Umbilical cord (tissue), 2 donors: ENCODE measurements around the gene LRFN4. TPM values are rescaled to one million over a fixed set of nuclear protein-coding genes. Genes with fewer than 3 reads are reported as not detected.

Experiments used
- DNase-seq: peaks from one replicate; pipeline ENCODE4 v3.0.0-alpha.2; 2015; ENCODE audit warnings: low spot score
- total RNA-seq: library from RNA; depleted of rRNA; stranded (reverse); fragments of >200 nt; gene quantifications from one replicate; pipeline ENCODE4 v1.2.3, GENCODE V29; 2014; ENCODE audit warnings: low replicate concordance; ENCODE audit not compliant: insufficient read depth

Gene LRFN4
- total RNA-seq, 1 donor from 2014 or later, result 4.6 TPM

DNA sequence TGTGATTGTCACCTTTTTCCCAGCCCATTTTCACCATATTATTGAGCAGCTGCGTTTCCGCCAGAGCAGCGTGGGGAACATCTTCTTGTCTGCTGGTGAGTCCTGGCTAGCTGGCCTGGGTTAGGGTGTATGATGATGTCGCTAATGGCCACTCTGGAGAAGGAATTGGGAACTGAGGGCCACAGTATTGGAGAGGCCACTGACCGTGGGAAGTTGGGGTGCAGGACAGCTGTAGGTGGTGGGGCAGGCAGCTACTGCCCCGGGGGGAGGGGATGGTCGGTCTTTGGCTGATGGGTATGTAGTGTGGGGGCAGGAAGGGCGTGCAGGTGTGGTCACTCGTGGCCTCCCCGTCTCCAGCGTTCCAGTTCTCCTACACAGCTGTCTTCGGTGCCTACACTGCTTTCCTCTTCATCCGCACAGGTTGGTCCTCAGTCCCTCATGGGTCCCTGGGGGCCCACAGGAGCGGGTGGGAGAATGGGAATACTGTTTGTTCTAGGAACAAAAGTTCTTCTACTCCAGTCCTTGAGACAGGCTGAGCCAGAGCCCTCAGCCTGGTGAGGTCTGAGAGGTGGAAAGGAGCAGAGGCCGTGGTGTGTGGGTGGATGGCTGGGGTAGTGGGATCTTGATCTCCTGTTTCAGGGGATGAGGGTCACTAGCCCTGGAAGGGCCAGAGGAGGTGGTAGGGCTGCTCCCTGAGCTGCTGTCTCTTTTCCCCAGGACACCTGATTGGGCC is 11.6 kb upstream of the LRFN4 start:
- no peak for DNase-seq

DNA sequence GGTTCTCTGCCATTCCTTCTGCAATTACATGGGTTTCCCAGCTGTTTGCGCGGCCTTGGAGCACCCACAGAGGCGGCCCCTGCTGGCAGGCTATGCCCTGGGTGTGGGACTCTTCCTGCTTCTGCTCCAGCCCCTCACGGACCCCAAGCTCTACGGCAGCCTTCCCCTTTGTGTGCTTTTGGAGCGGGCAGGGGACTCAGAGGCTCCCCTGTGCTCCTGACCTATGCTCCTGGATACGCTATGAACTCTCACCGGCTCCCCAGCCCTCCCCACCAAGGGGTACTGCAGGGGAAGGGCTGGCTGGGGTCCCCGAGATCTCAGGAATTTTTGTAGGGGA is 11.0 kb upstream of the LRFN4 start:
- DNase-seq, result no peak

DNA sequence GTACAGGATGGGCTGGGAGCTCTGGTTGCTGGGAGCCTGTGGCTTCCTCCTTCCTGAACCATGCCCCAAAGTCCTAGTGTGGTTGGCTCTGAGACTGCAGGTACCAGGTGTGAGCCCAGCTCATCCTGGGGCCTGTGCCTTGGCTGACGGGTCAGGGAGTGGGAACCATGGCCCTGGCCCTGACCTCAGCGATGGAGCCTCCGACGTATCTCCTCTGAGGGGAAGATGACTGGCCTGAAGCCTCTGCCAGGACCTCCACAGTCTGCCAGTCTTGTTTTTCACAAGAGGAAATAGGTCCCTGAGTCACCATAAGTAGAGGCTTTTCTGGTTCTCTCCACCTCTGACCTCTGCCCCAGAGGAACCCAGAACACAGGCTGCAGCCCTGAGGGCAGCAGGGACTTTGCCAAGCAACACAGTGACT is 10.2 kb upstream of the LRFN4 start:
- DNase-seq, result no peak

DNA sequence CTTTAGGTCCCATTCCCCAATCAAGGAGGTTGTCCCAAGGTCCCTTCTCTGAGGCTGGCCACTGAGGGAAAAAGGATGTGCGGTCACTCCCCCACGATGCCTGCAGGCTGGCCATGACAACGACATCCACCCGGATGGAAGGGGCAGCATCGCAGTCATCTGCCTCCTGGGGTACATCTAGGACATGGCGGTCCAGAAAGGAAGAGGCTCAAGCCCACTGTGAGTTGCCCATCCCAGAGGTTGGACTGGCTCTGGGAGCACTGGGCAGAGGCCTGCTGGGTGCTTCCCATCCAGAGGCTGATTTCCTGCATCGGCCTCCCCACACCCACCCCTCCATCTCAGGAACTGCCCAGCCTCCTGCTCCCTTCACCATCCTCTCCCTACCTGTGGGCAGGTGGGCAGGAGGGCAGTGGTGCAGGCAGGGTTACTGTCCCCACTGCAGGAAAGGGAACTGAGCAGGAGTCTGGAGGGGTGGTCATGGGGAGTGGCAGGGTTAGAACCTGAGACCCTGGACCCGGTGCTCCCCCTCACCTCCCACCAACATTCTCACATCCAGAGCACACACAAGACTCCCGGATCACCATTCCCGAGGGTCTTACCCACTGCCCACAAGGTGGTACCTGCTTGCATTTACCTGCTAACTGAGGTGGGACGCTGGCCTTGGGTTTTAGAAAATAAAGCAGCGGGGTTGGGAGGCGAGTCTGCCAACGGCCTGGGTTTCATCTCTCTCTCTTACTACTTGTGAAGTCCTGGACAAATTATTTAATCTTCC is 9.2 kb upstream of the LRFN4 start:
- DNase-seq, result no peak

DNA sequence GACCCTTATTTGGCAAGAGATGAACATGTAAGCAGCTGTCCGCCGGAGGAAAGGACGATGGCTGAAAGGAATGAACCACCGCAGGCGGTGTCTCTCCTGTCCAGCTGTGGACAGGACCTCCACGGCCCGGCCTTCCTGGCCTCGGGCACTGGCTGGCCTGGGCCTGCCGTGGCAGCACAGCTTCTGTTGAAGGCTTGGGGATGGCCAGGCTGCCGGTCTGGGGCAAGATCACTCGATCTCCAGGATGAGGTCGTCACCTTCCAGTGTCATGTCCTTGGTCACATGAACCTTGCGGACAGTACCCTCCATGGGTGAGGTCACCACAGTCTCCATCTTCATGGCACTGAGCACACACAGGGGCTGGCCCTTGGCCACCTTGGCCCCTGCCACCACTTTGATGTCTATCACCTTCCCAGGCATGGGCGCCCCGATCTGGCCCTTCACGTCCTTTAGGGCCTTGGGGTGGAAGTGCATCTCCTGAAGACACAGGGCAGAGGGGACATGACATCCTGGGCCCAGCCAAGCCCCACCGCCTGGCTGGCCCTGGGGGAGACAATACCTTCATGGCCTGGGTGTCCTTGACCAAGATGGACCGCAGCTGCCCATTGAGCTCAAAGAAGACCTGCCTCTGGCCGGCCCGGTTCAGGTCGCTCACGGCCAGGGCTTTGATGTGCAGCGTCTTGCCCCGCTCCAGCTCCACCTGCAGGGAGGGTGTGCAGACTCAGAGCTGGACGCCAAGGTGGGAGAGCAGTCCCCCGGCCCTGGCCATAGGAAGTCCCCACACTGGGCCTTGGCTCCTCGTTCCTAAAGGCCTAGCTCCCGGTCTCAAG is 8.0 kb upstream of the LRFN4 start:
- DNase-seq, result no peak

DNA sequence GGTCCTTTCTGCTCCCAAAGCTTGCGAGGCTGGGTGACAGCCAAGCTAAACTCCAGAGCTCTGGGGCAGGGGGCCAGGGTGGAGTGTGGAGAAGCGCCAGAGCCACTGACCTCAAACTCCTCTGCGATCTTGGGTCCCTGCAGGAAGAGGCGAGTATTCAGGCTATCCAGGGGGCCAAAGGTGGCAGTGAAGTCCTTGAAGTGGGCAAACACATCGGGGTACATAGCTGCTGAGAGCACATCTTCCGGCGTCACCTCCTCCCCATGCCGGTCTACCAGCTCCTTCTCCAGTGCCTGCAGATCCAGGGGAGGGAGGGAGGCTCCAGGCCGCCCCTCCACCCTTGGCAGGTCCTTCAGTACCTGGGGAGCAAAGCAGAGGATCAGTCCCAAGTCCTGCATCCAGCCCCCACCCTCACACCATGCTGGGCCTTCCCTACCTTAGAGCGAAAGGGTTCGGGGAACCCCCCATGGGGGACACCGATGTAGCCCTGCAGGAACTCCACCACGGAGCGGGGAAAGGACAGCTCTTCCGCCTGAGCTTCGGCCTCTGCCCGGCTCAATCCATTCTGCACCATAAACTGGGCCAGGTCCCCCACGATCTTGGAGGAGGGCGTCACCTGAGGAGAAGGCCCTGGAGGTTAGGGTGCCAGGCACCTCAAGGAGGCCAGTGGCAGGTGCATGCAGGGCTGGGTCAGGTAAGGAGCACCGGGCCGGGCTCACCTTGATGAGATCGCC is 7.2 kb upstream of the LRFN4 start:
- no peak for DNase-seq

DNA sequence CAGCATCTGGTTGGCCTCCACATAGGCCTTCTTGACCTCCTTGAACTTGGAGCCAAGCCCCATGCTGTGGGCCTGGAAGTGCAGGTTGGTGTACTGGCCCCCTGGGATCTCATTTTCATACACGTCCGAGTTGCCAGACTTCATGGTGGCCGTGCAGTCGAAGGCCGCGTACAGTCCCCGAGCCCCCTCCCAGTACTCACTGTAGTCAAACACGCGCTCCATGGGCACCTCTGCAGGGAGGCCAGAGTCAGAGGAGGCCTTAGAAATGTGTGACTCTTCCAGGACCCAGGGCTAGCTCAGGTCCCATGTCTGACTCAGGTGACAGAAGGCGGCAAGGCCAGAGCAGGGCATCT is 6.7 kb upstream of the LRFN4 start:
- DNase-seq, result no peak

DNA sequence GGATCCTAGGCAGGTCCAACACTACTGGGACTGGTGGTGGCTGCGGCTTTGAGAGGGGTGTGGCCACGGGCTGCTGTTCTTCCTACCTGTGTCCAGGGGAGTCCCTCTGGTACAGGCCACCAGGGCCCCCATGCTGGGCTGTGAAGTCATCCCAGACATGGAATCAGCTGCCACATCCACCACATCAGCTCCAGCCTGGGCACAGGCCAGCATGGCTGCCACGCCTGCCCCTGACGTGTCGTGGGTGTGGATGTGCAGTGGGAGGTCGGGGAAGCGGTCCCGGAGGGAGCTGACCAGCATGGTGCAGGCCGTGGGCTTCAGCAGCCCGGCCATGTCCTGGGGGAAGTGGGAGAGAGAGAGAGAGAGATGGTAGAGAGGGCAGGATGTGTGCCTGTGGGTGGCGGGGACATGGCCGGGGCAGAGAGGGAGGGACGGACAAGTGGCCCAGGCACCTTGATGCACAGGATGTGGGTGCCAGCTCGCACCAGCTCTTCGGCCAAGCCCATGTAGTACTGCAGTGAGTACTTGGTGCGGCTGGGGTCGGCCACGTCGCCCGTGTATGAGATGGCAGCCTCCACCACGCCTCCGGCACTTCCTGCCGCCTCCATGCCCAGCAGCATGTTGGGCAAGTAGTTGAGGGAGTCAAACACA is 6.2 kb upstream of the LRFN4 start:
- no peak for DNase-seq

DNA sequence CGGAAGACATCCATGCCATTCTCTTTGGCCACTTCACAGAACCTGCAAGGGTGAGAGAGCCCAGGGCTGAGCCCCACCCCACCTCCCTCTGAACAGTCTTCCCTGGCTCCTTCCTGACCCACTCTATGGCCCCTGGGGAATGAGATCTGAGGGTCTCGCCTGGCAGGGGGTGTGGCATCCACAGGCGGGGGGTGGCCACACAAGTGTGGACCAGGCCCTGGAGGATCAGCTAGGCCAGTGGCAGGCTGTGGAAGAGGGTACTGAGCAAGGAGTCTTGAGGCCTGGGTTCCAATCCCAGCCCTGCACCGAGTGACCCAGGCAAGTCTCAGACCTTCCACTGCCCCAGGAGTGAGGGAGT is 5.6 kb upstream of the LRFN4 start:
- DNase-seq, result no peak

DNA sequence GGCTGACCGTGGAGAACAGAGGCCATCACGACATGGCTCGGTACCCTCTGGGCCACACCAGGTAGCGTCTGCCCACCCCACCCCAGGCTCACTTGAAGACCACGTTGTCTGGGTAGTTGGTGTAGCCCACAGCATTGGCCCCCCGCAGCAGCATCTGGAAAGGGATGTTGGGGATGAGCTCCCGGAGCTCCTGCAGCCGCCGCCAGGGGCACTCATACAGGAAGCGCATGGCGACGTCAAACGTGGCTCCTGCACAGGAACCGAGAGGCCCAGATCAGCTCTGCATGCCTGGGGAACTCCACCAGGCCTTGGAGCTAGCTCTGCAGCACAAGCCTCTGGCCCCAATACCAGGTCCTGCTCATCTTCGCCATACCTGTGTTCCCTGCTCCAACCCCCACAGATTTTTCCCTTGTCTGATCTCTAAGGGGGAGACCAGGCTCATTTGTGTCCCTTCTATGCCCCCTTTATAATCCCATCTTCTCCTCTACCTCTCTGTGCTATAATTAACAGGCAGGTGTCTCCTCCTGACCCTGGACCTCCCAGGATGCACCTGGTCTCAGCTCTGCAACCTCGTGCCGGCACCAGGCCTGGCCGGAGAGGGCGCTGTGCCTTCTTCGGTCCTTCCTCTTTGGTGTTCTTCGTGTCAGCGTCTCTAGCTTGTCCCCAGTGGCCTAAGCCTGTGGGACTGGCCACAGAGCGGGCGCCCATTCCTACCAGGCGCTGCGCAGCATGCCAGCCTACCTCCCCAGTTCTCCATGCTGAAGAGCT is 5.0 kb upstream of the LRFN4 start:
- DNase-seq, result no peak

DNA sequence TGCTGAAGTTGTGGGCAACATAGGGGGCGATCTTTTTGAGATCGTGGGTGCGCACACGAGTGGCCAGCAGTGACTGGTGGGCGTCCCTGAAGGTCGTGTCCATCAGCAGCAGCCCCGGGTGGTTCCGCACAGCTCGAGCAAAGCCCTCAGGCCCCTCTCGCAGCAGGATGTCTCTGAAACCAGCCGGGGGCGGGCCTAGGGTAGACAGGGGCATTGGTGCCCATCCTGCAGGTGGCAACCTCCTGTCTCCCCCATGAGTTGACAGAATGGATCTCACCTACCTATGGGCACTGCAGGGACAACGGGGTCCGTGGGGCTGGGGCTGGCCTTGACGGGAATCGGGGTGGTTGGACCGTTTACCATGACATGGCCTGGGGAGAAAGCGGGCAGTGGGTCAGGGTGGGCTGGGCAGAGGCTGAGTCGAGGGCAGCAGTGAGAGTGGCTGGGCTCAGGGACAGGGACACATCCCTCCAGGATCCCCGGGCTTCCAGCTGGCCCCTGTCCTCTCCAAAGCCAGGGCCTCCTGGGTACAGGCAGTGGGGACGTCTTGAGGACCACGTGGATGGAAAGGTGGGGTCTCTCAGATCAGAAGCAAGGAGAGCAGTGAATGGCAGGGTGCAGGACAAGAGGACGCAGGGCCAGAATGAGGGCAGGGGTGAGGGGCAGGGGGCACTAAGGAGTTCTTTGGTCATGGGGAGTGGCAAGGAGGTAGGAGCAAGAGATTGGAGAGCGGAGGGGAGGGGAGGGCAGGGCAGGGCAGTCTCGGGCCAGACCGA is 4.2 kb upstream of the LRFN4 start:
- DNase-seq, result no peak

DNA sequence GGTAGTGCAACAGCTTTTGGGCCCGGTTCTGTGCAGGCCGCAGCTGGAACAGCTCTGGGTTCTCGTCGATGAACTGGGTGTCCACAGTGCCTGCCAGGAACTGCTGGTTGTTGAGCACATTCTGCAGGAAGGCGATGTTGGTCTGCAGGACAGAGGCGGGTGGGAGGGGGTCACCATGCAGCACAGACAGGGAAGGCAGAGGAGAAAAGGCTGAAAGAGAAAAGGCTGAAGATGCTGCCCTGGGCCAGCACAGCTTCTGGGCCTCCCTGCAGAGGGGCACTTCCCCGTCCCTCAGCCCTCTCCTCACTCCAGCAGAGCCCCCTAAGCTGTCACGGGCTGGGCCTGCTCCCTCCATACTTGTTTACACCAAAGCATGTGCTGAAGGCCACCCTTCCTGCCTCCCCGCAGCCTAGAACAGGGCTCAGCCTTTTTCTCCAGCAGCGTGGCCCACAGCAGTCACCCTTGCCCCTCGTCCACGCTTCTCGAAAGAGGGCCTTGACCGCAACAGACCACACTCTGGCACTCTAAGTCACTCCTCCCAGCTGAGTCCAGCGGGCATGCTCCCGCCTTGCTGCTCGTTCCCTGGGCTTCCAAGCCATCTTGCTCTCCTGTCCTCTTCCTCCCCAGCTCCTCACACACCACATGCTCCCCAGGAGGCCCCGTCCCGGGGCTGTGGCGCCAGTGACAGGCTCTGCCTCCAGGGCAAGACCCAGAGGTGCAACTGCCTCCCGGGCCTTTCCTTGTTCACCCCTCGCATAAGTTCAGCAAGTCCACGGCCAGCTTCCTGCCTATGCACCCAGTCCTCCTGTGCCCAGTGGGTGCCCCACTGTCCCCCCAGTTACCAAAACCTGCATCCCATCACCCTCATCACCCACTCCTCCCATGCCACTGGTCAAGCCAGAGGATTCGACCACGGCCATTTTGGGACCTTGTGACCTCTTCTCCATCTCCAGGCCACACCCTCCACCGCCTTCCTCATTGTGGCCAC is 3.3 kb upstream of the LRFN4 start:
- DNase-seq, result no peak

DNA sequence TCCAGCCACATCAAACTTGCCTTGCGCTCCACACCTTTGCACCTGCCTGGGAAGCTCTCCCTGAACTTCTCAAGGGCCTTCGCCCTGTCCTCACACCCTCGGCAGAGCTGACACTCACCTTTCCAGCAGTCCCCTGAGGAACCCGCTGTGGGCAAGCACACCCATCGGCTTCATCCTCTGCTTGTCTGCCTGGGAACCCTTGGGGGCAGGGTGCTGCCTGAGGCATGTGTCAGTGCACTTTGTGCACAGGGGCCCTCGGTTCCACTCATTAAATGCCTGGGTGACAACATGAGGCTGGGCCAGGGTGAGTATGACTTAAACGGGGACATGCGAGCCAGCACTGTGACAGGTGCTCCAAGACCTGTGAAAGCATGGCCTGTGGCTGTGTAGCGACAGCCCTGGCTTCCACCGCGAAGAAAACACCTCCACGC is 2.6 kb upstream of the LRFN4 start:
- no peak for DNase-seq

DNA sequence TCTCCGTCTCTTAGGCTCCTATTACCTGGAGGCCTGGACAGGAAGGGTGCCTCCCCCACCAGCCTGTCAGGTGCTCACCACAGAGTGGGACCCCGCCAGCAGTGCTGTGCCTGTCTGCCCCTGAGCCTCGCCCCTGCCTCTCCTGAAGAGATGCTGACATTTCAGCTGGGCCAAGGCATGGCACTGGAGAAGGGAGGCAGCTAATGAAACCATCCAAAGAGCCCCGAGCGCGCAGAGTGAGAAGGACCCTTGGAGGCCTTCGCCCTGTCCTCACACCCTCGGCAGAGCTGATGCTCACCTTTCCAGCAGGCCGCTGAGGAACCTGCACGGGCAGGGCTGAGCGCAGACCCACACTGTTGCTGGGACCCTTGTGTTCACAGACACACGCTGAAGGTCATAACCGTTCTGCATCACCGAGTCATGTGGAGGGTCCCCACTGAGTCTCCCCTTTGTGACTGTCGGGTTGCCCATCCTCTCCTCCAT is 2.1 kb upstream of the LRFN4 start:
- DNase-seq, result no peak

DNA sequence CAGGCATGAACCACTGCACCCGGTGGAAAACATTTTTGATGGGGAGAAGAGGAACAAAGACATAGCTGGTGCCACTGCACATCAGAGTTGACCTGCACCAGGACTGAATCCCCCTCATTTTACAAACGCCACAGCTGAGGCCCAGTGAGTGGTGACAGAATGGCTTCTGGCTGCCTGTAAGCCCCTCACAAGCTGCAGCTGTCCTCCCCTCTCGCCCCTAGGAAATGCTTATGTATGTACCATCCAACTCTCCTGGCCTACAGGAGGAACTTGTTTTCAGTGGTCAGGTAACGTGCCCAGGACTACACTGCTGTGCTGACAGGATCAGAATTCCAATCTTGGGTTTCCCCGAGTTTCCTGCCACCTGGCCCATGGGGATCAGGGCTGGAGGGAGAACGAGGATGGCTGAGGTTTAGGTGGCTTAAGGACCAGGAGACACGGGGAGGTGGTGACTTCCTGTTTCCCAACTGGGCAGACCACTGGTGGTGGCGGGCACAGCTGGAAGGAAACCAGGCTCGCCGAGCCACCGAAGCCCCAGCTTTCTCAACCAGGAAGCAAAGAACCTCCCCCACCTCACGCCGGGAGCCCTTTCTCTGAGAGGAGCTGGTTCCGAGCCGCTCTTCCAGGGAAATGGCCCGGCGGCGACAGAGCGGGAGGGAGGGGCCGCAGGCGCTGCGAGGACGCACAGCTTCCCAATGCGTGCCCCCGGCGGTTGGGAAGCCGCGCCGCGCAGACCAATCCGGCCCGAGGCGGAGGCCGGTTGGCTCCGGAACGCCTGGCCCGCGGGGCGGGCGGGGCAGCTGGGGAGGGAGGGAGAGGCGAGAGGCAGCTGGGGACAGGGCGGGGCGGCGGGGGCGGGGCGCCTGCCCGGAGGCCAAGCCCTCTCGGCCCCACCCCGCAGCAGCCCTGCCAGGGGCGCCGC is 1.0 kb upstream of the LRFN4 start:
- DNase-seq, result peak; percentile 96

DNA sequence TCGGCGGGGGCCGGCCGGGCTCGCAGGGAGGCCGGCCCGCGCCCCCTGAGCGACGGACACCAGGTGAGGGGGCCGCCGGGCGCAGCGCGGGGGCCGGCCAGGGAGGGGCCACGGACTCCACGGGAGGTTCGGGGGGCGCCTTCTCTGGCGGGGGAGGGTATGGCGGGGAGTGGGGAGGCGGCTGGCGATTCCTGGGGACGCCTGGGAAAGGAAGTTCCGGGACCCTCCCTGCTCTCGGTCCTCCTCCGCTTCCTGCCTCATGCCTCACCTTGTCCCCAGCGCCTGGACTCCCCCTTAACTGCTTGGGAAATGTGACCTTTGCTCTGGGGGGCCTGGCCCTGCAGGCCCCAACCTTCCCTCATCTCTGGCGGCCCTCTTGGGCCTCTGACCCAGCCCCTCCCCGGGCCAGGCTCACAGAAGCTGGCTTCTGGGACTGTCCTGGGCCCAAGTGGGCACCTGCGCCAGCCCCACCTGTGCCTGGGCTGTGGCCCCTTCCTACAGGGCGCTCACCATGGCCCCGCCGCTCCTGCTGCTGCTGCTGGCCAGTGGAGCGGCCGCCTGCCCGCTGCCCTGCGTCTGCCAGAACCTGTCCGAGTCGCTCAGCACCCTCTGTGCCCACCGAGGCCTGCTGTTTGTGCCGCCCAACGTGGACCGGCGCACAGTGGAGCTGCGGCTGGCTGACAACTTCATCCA is 516 bp downstream of the LRFN4 start:
- no peak for DNase-seq

DNA sequence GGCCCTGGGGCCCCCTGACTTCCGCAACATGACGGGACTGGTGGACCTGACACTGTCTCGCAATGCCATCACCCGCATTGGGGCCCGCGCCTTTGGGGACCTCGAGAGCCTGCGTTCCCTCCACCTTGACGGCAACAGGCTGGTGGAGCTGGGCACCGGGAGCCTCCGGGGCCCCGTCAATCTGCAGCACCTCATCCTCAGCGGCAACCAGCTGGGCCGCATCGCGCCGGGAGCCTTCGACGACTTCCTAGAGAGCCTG is 992 bp downstream of the LRFN4 start:
- DNase-seq, result no peak
